ENCODE measurements around the gene ZNF536. TPM values are rescaled to one million over a fixed set of nuclear protein-coding genes. Genes with fewer than 3 reads are reported as not detected.

The ZNF536 gene
- total and polyA plus RNA-seq, 8 donors = 0.44 to 13.4 (median 1.1) TPM; not detected in 1

DNA sequence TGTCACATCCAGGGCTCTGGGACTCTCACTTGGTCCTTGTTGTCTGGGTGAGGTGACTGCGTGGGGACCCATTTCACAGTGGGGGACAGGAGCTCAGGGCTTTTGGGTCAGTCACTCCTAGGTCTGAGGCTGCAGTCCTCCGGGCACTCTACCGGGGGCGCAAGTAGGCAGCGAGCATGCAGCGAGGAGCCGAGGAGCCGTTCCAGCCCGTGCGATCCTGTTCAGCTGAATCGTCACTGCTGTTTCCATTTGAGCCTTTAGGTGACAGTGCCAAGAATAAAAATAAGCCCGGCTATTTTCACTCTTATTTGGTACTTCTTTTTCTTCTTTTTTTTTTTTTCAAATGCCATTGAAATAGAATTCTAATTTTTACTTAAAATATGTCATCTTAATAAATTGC is 126.5 kb downstream of the ZNF536 start:
- WGBS, 5 donors = 29 to 48% (median 29%) methylated on average over 12 of the region's 12 CpGs
- H3K36me3 ChIP-seq = no peaks in the 10 kb centered on the region
- H3K4me3 ChIP-seq = no peak overlapping the region
- H3K9me3 ChIP-seq = no peaks in the 10 kb centered on the region
- no peak for DNase-seq
- no peak overlapping the region for H3K27ac ChIP-seq
- intact Hi-C loops (cut with DNase I; ENCODE audit: low total_unique reads) = no loop called here
- H3K4me1 ChIP-seq = no peaks in the 10 kb centered on the region
- peaks cover 0 to 28% (median 0%) of the 10 kb centered on the region in 3 donors for H3K27me3 ChIP-seq
- no peak for TF ChIP-seq CTCF (IDR thresholded peaks at IDR 0.05)

- Histone ChIP-seq H3K36me3 (no peaks in the 10 kb centered on the region), H3K27ac (no peak overlapping the region), H3K4me3 (no peak overlapping the region), H3K9me3 (no peaks in the 10 kb centered on the region), H3K4me1 (no peaks in the 10 kb centered on the region), H3K27me3 (peaks cover 0 to 20% (median 0%) of the 10 kb centered on the region in 3 donors)
- intact Hi-C loops (cut with DNase I; ENCODE audit: low total_unique reads) = no loop called here
- TF ChIP-seq POLR2AphosphoS5 (IDR thresholded peaks at IDR 0.05) (no peak), EP300 (IDR thresholded peaks at IDR 0.05) (no peak), POLR2A (IDR thresholded peaks at IDR 0.05) (no peak), CTCF (IDR thresholded peaks at IDR 0.05) (no peak)
- no peak for DNase-seq
Observed at GRCh38 chr19:30504272-30504671, 132.1 kb downstream of the ZNF536 start.

GRCh38 chr19:30512176-30513081 is 140.2 kb downstream of the ZNF536 start:
- no peaks in the 10 kb centered on the region for H3K36me3 ChIP-seq
- no peak overlapping the region for H3K27ac ChIP-seq
- no peaks in the 10 kb centered on the region for H3K9me3 ChIP-seq
- H3K27me3 ChIP-seq = peaks cover 0 to 31% (median 0%) of the 10 kb centered on the region in 3 donors
- H3K4me3 ChIP-seq = no peak overlapping the region
- WGBS, 5 donors = 50 to 63% (median 57%) methylated on average over 10 of the region's 10 CpGs
- intact Hi-C loops (cut with DNase I; ENCODE audit: low total_unique reads) = no loop called here
- H3K4me1 ChIP-seq = no peaks in the 10 kb centered on the region
- TF ChIP-seq POLR2A (IDR thresholded peaks at IDR 0.05) (no peak), EP300 (IDR thresholded peaks at IDR 0.05) (no peak), POLR2AphosphoS5 (IDR thresholded peaks at IDR 0.05) (no peak), CTCF (IDR thresholded peaks at IDR 0.05) (no peak)
- DNase-seq = peak in 1 of 2 donors; percentile 67

- 65 to 77% (median 71%) methylated on average over 6 of the region's 6 CpGs for WGBS, 5 donors
- intact Hi-C loops (cut with DNase I; ENCODE audit: low total_unique reads) = no loop called here
- TF ChIP-seq POLR2AphosphoS5 (IDR thresholded peaks at IDR 0.05) (no peak), CTCF (IDR thresholded peaks at IDR 0.05) (no peak), EP300 (IDR thresholded peaks at IDR 0.05) (no peak), POLR2A (IDR thresholded peaks at IDR 0.05) (no peak)
- Histone ChIP-seq H3K4me3 (no peak overlapping the region), H3K9me3 (no peaks in the 10 kb centered on the region), H3K27ac (no peak overlapping the region), H3K36me3 (no peaks in the 10 kb centered on the region), H3K27me3 (peaks cover 0 to 26% (median 0%) of the 10 kb centered on the region in 3 donors), H3K4me1 (no peaks in the 10 kb centered on the region)
- no peak for DNase-seq
Observed at GRCh38 chr19:30513082-30513411, 140.9 kb downstream of the ZNF536 start.
